Hepatocyte (in vitro differentiated cells): ENCODE data around the gene ZSCAN21.

Experiments
- CTCF ChIP-seq: fragments of 200-600 bp; sonication (generic); IDR thresholded peaks from 2 replicates; pipeline ENCODE4 v1.5.1; 2016; ENCODE audit warnings: antibody characterized with exemption, mild to moderate bottlenecking; ENCODE audit not compliant: poor library complexity
- EZH2 ChIP-seq: fragments of 200-600 bp; sonication (generic); IDR thresholded peaks from 2 replicates; pipeline ENCODE4 v1.6.1; 2016; ENCODE audit warnings: antibody characterized with exemption, mild to moderate bottlenecking, borderline replicate concordance

- TF ChIP-seq CTCF (no peak), EZH2 (no peak)
These were observed 14.6 kb upstream of the ZSCAN21 start for GRCh38 chr7:100034871-100035510.
